HepG2 (cell line): ENCODE data around the gene TUBB3. TPM values are rescaled to one million over a fixed set of nuclear protein-coding genes. Genes with fewer than 3 reads are reported as not detected.

ENCODE experiments used
- AHDC1 ChIP-seq: sonication (generic); formaldehyde crosslinking; IDR thresholded peaks from 2 replicates; pipeline ENCODE4 v1.5.1; 2020; ENCODE audit warnings: mild to moderate bottlenecking, missing genetic modification reagents, borderline replicate concordance
- ATAD3A ChIP-seq: sonication (generic); formaldehyde crosslinking; IDR thresholded peaks from 2 replicates; pipeline ENCODE4 v1.4.0; 2020; ENCODE audit warnings: missing genetic modification reagents
- EHMT2 ChIP-seq: fragments of 200-600 bp; sonication (generic); IDR thresholded peaks from 2 replicates; pipeline ENCODE4 v1.7.0; 2017; ENCODE audit warnings: antibody characterized with exemption, low read depth, low read length, borderline replicate concordance
- HDAC1 ChIP-seq: sonication (generic); formaldehyde crosslinking; IDR thresholded peaks from 2 replicates; pipeline ENCODE4 v1.5.1; 2020; ENCODE audit warnings: mild to moderate bottlenecking, missing genetic modification reagents
- IRF1 ChIP-seq: sonication (generic); formaldehyde crosslinking; IDR thresholded peaks from 2 replicates; pipeline ENCODE4 v1.4.0; 2020; ENCODE audit warnings: low read depth, mild to moderate bottlenecking, missing genetic modification reagents
- MYC ChIP-seq: sonication (generic); formaldehyde crosslinking; IDR thresholded peaks from 2 replicates; pipeline ENCODE4 v1.9.0; 2021; ENCODE audit warnings: missing genetic modification reagents, borderline replicate concordance
- NKX3-1 ChIP-seq: sonication (generic); formaldehyde crosslinking; IDR thresholded peaks from 2 replicates; pipeline ENCODE4 v1.5.0; 2020; ENCODE audit warnings: missing genetic modification reagents
- RXRB ChIP-seq: IDR thresholded peaks from 2 replicates; pipeline ENCODE4 v1.6.1; 2016; ENCODE audit warnings: borderline replicate concordance, missing genetic modification reagents, missing compliant biosample characterization
- TEAD2 ChIP-seq: sonication (generic); formaldehyde crosslinking; IDR thresholded peaks from 2 replicates; pipeline ENCODE4 v1.9.0; 2021; ENCODE audit warnings: missing genetic modification reagents
- TIGD3 ChIP-seq: sonication (generic); formaldehyde crosslinking; IDR thresholded peaks from 2 replicates; pipeline ENCODE4 v1.5.1; 2020; ENCODE audit warnings: mild to moderate bottlenecking, missing genetic modification reagents, borderline replicate concordance
- ZHX2 ChIP-seq, 2 experiments: sonication (generic) in 1 of 2; formaldehyde crosslinking in 1 of 2; IDR thresholded peaks; 2 replicates each; pipeline versions ENCODE4 v1.6.1 to v1.9.0; 2014 to 2022; ENCODE audit warnings: antibody characterized with exemption in 1 of 2, borderline replicate concordance in 1 of 2, inconsistent platforms in 1 of 2, low read depth in 1 of 2, missing genetic modification reagents in 1 of 2
- ZMYM4 ChIP-seq: sonication (generic); formaldehyde crosslinking; IDR thresholded peaks from 2 replicates; pipeline ENCODE4 v1.8.1; 2023; ENCODE audit warnings: mild to moderate bottlenecking, missing genetic modification reagents
- ZNF34 ChIP-seq: sonication (generic); formaldehyde crosslinking; IDR thresholded peaks from 2 replicates; pipeline ENCODE4 v1.4.0; 2020; ENCODE audit warnings: mild to moderate bottlenecking, missing genetic modification reagents, borderline replicate concordance
- ZNF839 ChIP-seq: sonication (generic); formaldehyde crosslinking; IDR thresholded peaks from 2 replicates; pipeline ENCODE4 v1.4.0; 2020; ENCODE audit warnings: missing genetic modification reagents, mild to moderate bottlenecking, borderline replicate concordance
- polyA plus RNA-seq, 8 experiments: library from polyadenylated mRNA; depleted of rRNA in 3 of 8; stranded (reverse) in 7 of 8; unstranded in 1 of 8; fragments of >200 nt; fragmentation: Illumina TruSeq in 4 of 8; extraction: Trizol in 4 of 8; gene quantifications; 2 replicates each; pipeline versions ENCODE4 v1.2.1 to v1.2.3, GENCODE V29; 2011 to 2016; ENCODE audit warnings: low read depth in 4 of 8, missing spikeins in 1 of 8, mixed read lengths in 1 of 8; ENCODE audit not compliant: insufficient read depth in 1 of 8
- total RNA-seq, 5 experiments: library from RNA; depleted of rRNA; stranded (reverse); fragments of >200 nt; fragmentation: Illumina TruSeq; extraction: Trizol; gene quantifications; 2 replicates each; pipeline ENCODE4 v1.2.3, GENCODE V29; 2016; ENCODE audit warnings: low read depth in 1 of 5

The TUBB3 gene
- total and polyA plus RNA-seq, 2 of the 13 experiments (the other 11 are each of a cell fraction or from before 2014, with no cell fraction given), result 110 to 185 TPM

- no peak for TF ChIP-seq HDAC1 (CRISPR knock-in tag)
- peak; percentile 24; the same call in 1 of the 2 replicates for TF ChIP-seq ZNF34 (CRISPR knock-in tag)
- TF ChIP-seq TEAD2 (CRISPR knock-in tag), result peak; percentile 32; the same call in 1 of the 2 replicates
- TF ChIP-seq ATAD3A (CRISPR knock-in tag), result 0 out of 2 replicates have a peak, but pooled peaks have one; percentile 50
- TF ChIP-seq ZMYM4 (CRISPR knock-in tag), result no peak
- 0 out of 2 replicates have a peak, but pooled peaks have one; percentile 52 for TF ChIP-seq NKX3-1 (CRISPR knock-in tag)
- TF ChIP-seq ZHX2 (IDR thresholded peaks at IDR 0.05; ENCODE audit: low read depth), result no peak; the same call in 1 of the 2 replicates
- TF ChIP-seq ZHX2 (CRISPR knock-in tag; IDR thresholded peaks at IDR 0.05; ENCODE audit: borderline replicate concordance), result no peak
- no peak for TF ChIP-seq TIGD3 (CRISPR knock-in tag)
- no peak for TF ChIP-seq EHMT2
- peak; percentile 81; the same call in 1 of the 2 replicates for TF ChIP-seq IRF1
- TF ChIP-seq ZNF839, result no peak
- TF ChIP-seq MYC (CRISPR knock-in tag), result peak; percentile 72; the same call in 1 of the 2 replicates
- no peak for TF ChIP-seq AHDC1 (CRISPR knock-in tag)
- 0 out of 2 replicates have a peak, but pooled peaks have one; percentile 25 for TF ChIP-seq RXRB (CRISPR knock-in tag)
Observed at GRCh38 chr16:89921131-89921701, 1.9 kb upstream of the TUBB3 start (continued).
